Cardiac septum (tissue), 1 donor: ENCODE results near the gene OPALIN. TPM values are rescaled to one million over a fixed set of nuclear protein-coding genes. Genes with fewer than 3 reads are reported as not detected.
"Not testable (repeated sequence)": the region's sequence is repeated elsewhere in the genome, so short reads cannot be mapped to it uniquely, and the experiment has no call there.

Experiments used
- DNase-seq: peaks from one replicate; pipeline ENCODE4 v3.0.0-alpha.2; 2020; ENCODE audit warnings: low spot score
- intact Hi-C: fragments of 100-400 bp; cut with DNase I; formaldehyde crosslinking; loops from one replicate; pipeline ENCODE4 v1.14.0; 2022
- total RNA-seq: library from RNA; stranded (reverse); fragmentation: NEBNext Ultra II Directional; extraction: Animal tissue kit (Norgen Biotek cat#: 25700); gene quantifications from one replicate; pipeline ENCODE4 v1.2.1, GENCODE V29; 2021
- donor health status: DM: no; HTN: no; CAD: no.

Gene OPALIN
- total RNA-seq, 1 donor from 2014 or later, result not detected

- no peak for DNase-seq
These were observed 48.5 kb downstream of the OPALIN start for GRCh38 chr10:96310321-96310669.

GRCh38 chr10:96309628-96310320 is 49.0 kb downstream of the OPALIN start:
- intact Hi-C loops, result no loop called here
- no peak for DNase-seq

More at GRCh38 chr10:96310321-96310669, 48.5 kb downstream of the OPALIN start:
- intact Hi-C loops, result no loop called here

- intact Hi-C loops, DNase-seq: not testable (repeated sequence)
These were observed 49.9 kb downstream of the OPALIN start for GRCh38 chr10:96308854-96309253.

GRCh38 chr10:96306516-96306915 is 52.3 kb downstream of the OPALIN start:
- DNase-seq, result peak; percentile 77
- intact Hi-C loops, result no loop called here

- intact Hi-C loops, result no loop called here
- DNase-seq, result no peak
These were observed 53.8 kb downstream of the OPALIN start for GRCh38 chr10:96305019-96305418.

GRCh38 chr10:96304230-96304629 is 54.6 kb downstream of the OPALIN start, which contains the start of gene DNTT:
DNTT (plus strand) TSS chr10:96304434; CDS start chr10:96304498, 64 bp downstream.
- intact Hi-C loops, result no loop called here
- no peak for DNase-seq

GRCh38 chr10:96301616-96302015 is 57.2 kb downstream of the OPALIN start:
- no peak for DNase-seq
- intact Hi-C loops, result no loop called here

- no peak for DNase-seq
- intact Hi-C loops, result no loop called here
These were observed 59.4 kb downstream of the OPALIN start for GRCh38 chr10:96299383-96299782.

GRCh38 chr10:96298362-96298761 is 60.4 kb downstream of the OPALIN start:
- intact Hi-C loops, result no loop called here
- DNase-seq, result no peak

- intact Hi-C loops, result no loop called here
- DNase-seq, result no peak
These were observed 61.3 kb downstream of the OPALIN start for GRCh38 chr10:96297486-96297885.

- intact Hi-C loops, result no loop called here
These were observed 63.3 kb downstream of the OPALIN start for GRCh38 chr10:96295475-96295874.

More at GRCh38 chr10:96295475-96295874, 63.3 kb downstream of the OPALIN start:
- DNase-seq, result no peak

Other genes starting within 250 kb of the OPALIN start
- gene ZNF518A, start 228.7 kb downstream of the OPALIN start, total RNA-seq, result 12.7 TPM
- 0.86 TPM for gene BLNK, start 87.4 kb downstream of the OPALIN start, total RNA-seq
- gene DNTT, start 54.6 kb downstream of the OPALIN start, total RNA-seq, result not detected
- 3.8 TPM for gene TLL2, start 154.9 kb upstream of the OPALIN start, total RNA-seq
- 76.1 TPM for gene TM9SF3, start 228.0 kb upstream of the OPALIN start, total RNA-seq